Spleen (tissue), 7 donors: ENCODE data around the gene VPS37B.

Experiments used
- CTCF ChIP-seq, 11 experiments: fragments of 200-600 bp in 7 of 11; fragments of 450-650 bp in 4 of 11; sonication (generic) in 4 of 11; IDR thresholded peaks in 8 of 11; conservative IDR thresholded peaks in 3 of 11; 1 replicate in 7 of 11; 2 replicates in 4 of 11; pipeline versions ENCODE4 v1.4.0 to v1.8.0; 2016 to 2021; ENCODE audit warnings: antibody characterized with exemption in 11 of 11, inconsistent platforms in 4 of 11, mild to moderate bottlenecking in 1 of 11
- POLR2A ChIP-seq, 3 donors: fragments of 450-650 bp; IDR thresholded peaks; one replicate each; pipeline ENCODE4 v1.5.1; 2017; ENCODE audit warnings: antibody characterized with exemption in 3 of 3, mild to moderate bottlenecking in 1 of 3
- POLR2AphosphoS5 ChIP-seq, 3 donors: sonication (generic); formaldehyde crosslinking; IDR thresholded peaks; one replicate each; pipeline ENCODE4 v1.5.1; 2017; ENCODE audit warnings: antibody characterized with exemption in 3 of 3
- donor health status: DM: no; HTN: no; CAD: no; lungs with moderate emphysema.
- donor health status: DM: no; HTN: no; CAD: no.
- donor health status: DM: no; HTN: no; CAD: no.

- TF ChIP-seq CTCF (IDR thresholded peaks at IDR 0.05 in 8 of 11, conservative IDR thresholded peaks at IDR 0.05 in 3 of 11) = no peak
- TF ChIP-seq POLR2A (IDR thresholded peaks at IDR 0.05) = no peak
- TF ChIP-seq POLR2AphosphoS5 (IDR thresholded peaks at IDR 0.05) = no peak
Measured at GRCh38 chr12:122929148-122929538, 33.2 kb upstream of the VPS37B start.
